ENCODE results near the gene BMAL1.

DNA sequence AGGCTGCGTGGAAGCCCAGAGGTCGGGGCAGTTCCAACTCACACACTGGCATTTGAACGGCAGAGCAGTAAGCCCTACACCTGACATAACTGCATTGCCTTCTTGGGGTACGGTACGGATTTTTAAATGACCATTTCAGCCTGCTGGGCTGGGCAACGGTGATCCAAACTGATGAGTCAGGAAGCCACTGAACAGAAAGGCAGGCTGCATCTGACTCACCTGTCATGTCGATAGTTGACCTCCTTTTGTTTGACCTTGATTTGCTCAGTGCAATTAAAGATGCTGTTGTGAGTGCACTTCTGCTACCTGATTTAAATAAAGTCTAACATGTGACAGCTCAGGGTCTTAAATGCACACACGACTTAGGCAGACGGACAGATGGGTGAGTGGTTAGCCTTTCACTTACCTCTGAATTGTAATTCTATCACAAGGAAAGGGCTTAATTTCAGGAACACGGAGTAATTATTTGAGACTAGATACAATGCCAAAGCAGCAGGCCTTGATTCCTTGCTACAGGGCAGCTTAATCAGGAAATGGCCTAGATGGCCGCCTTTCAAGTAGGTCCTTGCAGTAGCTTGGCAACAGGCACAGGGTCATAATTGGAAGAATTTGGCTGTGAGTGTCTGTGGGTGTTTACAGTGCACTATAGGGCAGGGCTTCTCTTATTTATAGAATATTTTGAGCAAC is 52.2 kb downstream of the BMAL1 start:
- TF ChIP-seq, protein P1, sequence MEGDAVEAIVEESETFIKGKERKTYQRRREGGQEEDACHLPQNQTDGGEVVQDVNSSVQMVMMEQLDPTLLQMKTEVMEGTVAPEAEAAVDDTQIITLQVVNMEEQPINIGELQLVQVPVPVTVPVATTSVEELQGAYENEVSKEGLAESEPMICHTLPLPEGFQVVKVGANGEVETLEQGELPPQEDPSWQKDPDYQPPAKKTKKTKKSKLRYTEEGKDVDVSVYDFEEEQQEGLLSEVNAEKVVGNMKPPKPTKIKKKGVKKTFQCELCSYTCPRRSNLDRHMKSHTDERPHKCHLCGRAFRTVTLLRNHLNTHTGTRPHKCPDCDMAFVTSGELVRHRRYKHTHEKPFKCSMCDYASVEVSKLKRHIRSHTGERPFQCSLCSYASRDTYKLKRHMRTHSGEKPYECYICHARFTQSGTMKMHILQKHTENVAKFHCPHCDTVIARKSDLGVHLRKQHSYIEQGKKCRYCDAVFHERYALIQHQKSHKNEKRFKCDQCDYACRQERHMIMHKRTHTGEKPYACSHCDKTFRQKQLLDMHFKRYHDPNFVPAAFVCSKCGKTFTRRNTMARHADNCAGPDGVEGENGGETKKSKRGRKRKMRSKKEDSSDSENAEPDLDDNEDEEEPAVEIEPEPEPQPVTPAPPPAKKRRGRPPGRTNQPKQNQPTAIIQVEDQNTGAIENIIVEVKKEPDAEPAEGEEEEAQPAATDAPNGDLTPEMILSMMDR (IDR thresholded peaks at IDR 0.05 in 8 of 11, conservative IDR thresholded peaks at IDR 0.05 in 3 of 11), result no peak
- no peak for TF ChIP-seq POLR2A (IDR thresholded peaks at IDR 0.05)
